Stromal cell of bone marrow (primary cell): ENCODE data around the gene PHF14.
A peak's percentile ranks its signal among the peaks of the same experiment; 100 is the strongest.

ENCODE experiments used
- DNase-seq: peaks from one replicate; pipeline ENCODE4 v3.0.0-alpha.2; 2012; ENCODE audit warnings: low read depth

Gene PHF14

DNA sequence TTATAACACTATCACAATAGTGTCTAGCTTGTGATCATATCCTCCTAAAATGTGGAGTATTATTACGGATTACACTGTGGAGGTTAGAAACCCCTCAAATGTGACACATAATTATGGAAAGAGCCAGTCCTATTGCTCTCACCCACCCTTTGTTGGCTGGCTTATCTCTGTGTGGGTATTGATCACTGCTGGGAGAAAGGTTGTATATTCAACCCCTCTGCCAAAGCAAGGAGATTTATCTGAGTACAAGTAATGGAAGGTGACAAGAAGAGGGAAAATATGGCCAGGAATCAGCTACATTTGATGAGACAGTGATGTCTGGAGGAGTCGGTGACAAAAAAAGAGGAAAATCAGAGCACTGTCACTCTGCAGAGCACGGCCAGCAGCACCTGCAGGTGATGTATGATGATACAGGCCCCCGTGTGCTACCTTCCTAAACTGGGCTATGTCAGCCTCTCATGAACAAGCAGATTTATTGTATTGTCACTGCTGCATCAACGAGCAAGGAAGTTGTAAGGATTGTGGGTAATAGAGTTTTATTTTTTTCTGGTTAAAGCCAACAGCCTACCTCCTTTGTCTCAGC lies 235.3 kb downstream of the PHF14 start:
- no peak for DNase-seq

DNA sequence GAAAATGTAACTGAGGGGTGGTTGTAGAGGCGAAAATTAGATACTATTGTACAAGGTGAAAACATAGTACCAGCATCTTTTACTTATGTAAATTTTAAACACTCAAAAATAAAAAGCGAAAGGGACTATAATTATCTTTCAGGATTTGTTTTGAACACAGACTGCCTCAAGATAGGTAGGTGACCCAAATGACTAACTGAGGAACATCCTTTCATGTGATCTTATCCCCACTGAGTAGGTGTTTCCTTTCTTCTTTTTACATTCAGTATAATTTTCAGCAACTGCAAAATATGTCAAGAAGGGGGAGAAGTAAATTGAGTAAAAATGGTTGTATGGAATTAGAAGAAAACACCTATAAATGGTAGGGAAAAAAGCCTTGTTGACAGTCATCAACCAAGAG lies 236.7 kb downstream of the PHF14 start:
- no peak for DNase-seq

DNA sequence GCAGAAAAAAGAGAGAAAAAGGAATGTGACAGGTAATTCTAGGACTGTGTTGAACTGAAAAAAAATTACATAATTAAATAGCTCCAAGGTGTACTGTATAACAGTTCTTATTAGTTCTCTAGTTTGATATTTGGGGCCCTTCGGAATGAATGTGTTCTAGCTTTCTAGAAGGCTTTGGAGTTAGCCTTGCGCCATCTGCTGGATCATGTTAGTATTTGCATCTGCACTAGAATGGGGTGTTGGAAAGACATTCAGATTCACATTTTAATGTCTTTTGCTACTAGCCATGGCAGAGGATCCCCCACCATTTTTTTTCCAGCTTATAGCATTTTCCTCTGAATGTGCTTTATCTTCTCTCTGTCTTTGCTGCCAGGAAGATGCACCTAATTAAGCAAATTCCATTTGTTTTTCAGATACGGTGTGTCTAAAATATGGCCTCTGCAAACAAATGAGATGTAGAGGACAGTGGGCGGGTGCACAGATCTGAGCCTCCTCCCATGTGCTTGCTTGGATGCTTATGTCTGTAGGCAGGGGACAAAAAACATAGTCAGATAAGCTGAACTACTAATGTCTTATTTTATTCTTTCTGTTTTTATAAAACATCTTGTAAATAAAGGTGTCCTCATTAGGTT lies 238.5 kb downstream of the PHF14 start:
- DNase-seq, result peak; percentile 61

DNA sequence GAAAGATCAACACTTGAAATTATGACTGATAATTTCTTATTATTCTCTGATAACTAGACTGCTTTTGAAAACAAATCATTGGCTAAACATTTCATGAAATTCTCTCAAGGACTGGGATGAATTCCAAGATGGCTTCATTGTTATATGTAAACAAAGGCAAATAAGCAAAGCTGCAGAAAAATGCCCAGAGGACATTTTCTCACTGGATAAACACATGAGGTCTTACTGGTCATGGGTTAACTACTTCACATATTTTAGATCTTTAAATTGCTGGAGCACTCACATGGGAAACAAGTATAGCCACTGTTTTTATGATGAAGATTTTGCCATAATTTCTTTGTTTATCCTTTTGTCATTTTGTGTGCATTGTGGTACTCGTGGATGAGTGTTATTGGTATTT lies 239.1 kb downstream of the PHF14 start:
- DNase-seq, result no peak

DNA sequence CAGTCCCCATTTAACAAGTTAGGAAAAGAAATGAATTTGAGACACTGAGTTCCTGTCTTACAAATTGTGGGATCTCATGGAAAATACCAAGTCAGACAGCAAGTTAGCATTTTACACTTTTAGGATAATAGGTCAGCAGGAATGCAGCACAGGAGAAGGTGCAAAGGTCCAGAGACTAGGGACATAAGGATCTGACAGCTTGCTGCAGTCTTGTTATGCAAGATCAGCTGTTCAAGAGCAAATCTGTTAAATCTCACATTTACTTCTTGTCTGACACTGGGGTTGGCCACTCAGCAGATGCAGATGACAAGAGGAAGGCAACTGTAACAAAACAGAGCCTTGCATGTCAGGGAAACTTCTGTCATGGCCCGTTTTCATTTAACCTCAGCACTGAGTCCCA lies 239.6 kb downstream of the PHF14 start:
- no peak for DNase-seq

DNA sequence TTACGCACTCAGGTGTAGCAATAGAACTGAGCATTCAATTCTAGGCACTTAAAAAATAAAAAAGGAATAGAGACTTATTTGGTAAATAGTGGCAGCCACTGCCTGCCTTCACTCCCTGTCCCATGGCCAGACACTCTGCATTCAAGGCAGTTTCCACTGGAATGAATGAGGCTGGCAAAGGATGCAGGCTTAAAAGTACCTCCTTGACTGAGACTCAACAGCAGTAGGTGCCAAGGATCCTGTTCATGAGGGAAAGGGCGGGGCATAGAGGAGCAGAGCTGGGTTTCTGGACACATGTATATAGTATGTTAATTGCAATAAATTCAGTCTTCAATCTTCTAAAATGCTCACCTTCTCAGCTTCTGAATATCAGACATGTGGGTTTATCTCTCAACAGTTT lies 242.6 kb downstream of the PHF14 start:
- no peak for DNase-seq

DNA sequence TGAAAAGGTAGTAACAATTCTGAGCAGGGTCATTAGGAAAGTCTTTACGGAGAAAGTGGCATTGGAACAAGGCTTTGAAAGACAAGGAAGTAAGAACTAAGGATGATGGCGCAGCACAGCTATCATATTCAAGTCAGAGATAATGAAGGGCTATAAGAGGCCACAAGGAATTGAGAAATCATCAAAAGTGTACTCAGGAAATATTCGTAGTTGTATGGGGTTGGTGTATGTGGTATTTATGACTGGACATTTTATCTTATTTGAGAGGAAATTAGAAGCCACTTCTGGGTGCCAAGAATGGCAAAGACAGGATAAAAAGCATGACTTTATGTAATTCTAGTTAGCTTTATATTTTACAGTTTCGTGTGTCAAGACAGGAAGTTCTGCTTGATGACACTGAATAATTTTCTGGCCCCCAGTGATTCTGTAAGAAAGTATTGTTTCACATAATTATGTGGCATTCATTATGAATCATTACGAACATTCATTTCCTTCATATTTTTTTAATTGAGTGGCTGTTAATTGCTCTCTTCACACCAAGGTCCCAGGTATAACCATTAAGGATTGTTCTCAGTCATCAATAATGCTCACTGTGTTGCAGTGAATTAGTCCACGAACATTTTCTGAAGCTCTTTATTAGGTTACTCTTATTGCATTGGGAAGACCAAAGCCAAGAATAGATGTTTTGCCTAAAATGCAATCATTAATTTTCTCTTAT lies 244.3 kb downstream of the PHF14 start:
- no peak for DNase-seq
